Lower lobe of right lung (tissue), 2 donors: ENCODE data around the gene AKR1D1. TPM values are rescaled to one million over a fixed set of nuclear protein-coding genes. Genes with fewer than 3 reads are reported as not detected.
"Not testable (repeated sequence)": the region's sequence is repeated elsewhere in the genome, so short reads cannot be mapped to it uniquely, and the experiment has no call there.

ENCODE experiments used
- ATAC-seq, 2 donors: fragments of 200-7000 bp; cut with Tn5 transposase; one replicate each; pipeline ENCODE4 v1.9.1; 2020 to 2022; ENCODE audit warnings: mild to moderate bottlenecking in 2 of 2, moderate library complexity in 2 of 2
- DNase-seq: peaks from one replicate; pipeline ENCODE4 v3.0.0-alpha.2; 2020
- H3K27ac ChIP-seq: fragments of 200-600 bp; one replicate; pipeline ENCODE4 v1.8.0; 2022
- H3K27me3 ChIP-seq: fragments of 200-600 bp; one replicate; pipeline ENCODE4 v1.8.0; 2022; ENCODE audit warnings: low read depth
- H3K36me3 ChIP-seq: fragments of 200-600 bp; one replicate; pipeline ENCODE4 v1.8.0; 2022; ENCODE audit warnings: mild to moderate bottlenecking
- H3K4me1 ChIP-seq: fragments of 200-600 bp; one replicate; pipeline ENCODE4 v1.8.0; 2022
- H3K4me3 ChIP-seq: fragments of 200-600 bp; one replicate; pipeline ENCODE4 v1.8.0; 2022; ENCODE audit warnings: mild to moderate bottlenecking
- H3K9me3 ChIP-seq: fragments of 200-600 bp; one replicate; pipeline ENCODE4 v1.8.0; 2022
- intact Hi-C: fragments of 100-400 bp; cut with DNase I; formaldehyde crosslinking; loops from one replicate; pipeline ENCODE4 v1.11.0; 2022
- total RNA-seq: library from RNA; stranded (reverse); fragmentation: NEBNext Ultra II Directional; extraction: Animal tissue kit (Norgen Biotek cat#: 25700); gene quantifications from one replicate; pipeline ENCODE4 v1.2.1, GENCODE V29; 2021
- TF ChIP-seq, protein P1 (sequence below): fragments of 200-600 bp; IDR thresholded peaks from one replicate; pipeline ENCODE4 v1.8.0; 2022; ENCODE audit warnings: antibody characterized with exemption, mild to moderate bottlenecking
- donor health status: DM: no; HTN: yes; CAD: no; lungs with severe emphysema.

AKR1D1 gene
- total RNA-seq, 1 donor from 2014 or later = not detected

DNA sequence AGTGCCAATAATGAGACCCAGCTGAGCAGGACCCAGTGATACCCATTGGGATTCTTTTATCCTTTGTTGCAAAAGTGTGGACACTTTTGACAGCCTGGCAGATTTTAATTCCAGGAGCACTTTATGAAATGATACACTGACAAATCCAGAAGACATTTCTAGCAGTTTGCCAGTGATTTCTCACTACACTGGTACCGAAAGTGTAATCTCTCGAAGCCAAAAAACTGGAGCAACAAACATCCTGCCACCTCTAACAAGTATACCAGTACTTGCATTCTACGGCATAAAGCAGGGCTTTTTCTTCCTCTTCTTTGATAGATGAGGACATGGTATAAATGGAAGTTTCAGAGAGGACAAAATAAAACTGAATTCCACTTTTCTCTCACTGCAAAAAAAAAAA lies 28.4 kb upstream of the AKR1D1 start:
- Histone ChIP-seq H3K4me3 (no peak overlapping the region), H3K36me3 (no peaks in the 10 kb centered on the region), H3K27ac (no peak overlapping the region), H3K4me1 (no peaks in the 10 kb centered on the region), H3K27me3 (no peaks in the 10 kb centered on the region), H3K9me3 (no peaks in the 10 kb centered on the region)
- TF ChIP-seq, protein P1, sequence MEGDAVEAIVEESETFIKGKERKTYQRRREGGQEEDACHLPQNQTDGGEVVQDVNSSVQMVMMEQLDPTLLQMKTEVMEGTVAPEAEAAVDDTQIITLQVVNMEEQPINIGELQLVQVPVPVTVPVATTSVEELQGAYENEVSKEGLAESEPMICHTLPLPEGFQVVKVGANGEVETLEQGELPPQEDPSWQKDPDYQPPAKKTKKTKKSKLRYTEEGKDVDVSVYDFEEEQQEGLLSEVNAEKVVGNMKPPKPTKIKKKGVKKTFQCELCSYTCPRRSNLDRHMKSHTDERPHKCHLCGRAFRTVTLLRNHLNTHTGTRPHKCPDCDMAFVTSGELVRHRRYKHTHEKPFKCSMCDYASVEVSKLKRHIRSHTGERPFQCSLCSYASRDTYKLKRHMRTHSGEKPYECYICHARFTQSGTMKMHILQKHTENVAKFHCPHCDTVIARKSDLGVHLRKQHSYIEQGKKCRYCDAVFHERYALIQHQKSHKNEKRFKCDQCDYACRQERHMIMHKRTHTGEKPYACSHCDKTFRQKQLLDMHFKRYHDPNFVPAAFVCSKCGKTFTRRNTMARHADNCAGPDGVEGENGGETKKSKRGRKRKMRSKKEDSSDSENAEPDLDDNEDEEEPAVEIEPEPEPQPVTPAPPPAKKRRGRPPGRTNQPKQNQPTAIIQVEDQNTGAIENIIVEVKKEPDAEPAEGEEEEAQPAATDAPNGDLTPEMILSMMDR = no peak
- DNase-seq (no peak), ATAC-seq (no peak)
- intact Hi-C loops = no loop called here

DNA sequence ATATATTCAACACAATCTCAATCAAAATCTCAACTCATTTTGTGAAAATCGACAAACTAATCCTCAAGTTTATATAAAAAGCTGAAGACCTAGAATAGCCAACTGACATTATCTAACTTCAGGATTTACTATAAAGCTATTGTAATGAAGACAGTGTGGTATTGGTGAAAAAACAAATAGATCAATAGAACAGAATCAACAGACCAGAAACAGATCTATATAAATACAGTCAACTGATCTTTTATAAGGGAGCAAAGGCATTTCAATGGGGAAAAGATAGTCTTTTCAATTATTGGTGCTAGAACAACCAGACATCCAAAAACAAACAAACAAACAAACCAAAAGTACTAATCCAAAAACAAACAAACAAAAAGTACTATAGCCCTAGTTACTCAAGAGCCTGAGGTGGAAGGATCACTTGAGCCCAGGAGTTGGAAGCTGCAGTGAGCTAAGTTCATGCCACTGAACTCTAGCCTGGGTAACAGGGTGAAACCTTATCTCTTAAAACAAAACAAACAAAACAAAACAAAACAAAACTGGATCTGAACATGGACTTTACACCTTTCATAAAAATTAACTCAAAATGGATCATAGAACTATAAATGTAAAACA lies 26.6 kb upstream of the AKR1D1 start:
- Histone ChIP-seq H3K27ac (no peak overlapping the region), H3K27me3 (no peaks in the 10 kb centered on the region), H3K9me3 (no peaks in the 10 kb centered on the region), H3K4me1 (no peaks in the 10 kb centered on the region), H3K4me3 (no peak overlapping the region), H3K36me3 (no peaks in the 10 kb centered on the region)
- ATAC-seq (no peak), DNase-seq (no peak)
- intact Hi-C loops = no loop called here
- TF ChIP-seq, protein P1 = no peak

DNA sequence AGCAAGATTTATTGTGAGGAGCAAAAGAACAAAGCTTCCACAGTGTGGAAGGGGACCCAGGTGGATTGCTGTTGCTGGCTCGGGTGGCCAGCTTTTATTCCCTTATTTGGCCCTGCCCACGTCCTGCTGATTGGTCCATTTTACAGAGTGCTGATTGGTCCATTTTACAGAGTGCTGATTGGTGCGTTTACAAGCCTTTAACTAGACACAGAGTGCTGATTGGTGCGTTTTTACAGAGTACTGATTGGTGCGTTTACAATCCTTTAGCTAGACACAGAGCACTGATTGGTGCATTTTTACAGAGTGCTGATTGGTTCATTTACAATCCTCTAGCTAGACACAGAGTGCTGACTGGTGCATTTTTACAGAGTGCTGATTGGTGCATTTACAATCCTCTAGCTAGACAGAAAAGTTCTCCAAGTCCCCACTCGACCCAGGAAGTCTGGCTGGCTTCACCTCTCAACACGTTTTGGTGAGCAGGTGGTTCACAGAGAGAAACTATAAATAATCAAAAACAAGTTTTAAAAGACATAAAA lies 24.5 kb upstream of the AKR1D1 start:
- H3K36me3 ChIP-seq, H3K4me1 ChIP-seq, H3K4me3 ChIP-seq, ATAC-seq, H3K9me3 ChIP-seq, DNase-seq, intact Hi-C loops, H3K27me3 ChIP-seq, H3K27ac ChIP-seq: not testable (repeated sequence)

DNA sequence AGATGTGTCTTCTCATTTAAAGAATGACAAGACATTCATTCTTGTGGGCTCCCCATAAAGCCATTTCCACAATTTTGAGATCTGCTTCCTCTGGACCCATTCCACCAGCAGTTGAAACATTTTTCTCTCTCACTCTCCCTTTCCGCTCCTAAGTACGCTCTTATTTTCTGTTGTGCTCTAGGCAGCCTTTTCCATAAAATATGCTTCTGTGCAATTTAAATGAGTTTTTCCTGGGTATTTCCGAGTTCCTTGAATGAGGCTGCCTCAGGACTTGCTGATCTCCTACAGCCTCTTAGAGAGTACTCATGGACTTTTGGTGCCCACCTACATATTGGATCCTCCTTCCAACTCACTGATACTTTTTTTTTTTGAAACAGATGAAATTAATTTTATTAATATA lies 23.6 kb upstream of the AKR1D1 start:
- Histone ChIP-seq H3K36me3 (no peaks in the 10 kb centered on the region), H3K27ac (no peak overlapping the region), H3K4me3 (no peak overlapping the region), H3K27me3 (no peaks in the 10 kb centered on the region), H3K4me1 (no peaks in the 10 kb centered on the region), H3K9me3 (no peaks in the 10 kb centered on the region)
- DNase-seq = no peak
- intact Hi-C loops = no loop called here
- no peak for ATAC-seq
- TF ChIP-seq, protein P1 = no peak

DNA sequence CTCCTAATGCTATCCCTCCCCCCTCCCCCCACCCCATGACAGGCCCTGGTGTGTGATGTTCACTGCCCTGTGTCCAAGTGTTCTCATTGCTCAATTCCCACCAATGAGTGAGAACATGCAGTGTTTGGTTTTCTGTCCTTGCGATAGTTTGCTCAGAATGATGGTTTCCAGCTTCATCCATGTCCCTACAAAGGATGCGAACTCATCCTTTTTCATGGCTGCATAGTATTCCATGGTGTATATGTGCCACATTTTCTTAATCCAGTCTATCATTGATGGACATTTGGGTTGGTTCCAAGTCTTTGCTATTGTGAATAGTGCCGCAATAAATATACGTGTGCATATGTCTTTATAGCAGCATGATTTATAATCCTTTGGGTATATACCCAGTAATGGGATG lies 20.6 kb upstream of the AKR1D1 start:
- H3K27ac ChIP-seq, H3K36me3 ChIP-seq, intact Hi-C loops, H3K4me1 ChIP-seq, H3K27me3 ChIP-seq, DNase-seq, H3K4me3 ChIP-seq, H3K9me3 ChIP-seq, ATAC-seq: not testable (repeated sequence)

DNA sequence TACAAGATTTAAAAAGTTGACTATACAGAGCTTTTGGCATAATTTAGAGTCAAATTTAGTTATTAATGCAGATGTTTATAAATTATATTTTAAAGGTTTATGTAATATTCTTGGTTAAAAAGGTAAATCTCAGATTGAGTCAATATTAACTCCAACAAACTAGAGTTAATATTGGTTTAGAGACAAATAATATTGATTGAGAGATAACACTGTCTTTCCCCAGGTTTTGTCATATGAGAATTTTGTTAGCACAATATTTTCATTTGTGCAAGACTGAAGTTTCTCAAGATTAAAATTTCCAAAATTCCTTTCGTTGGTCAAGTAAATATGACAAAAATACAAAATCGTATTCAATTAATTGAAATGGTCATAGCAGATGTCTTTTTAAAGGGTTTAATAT lies 12.9 kb upstream of the AKR1D1 start:
- DNase-seq (no peak), ATAC-seq (no peak)
- H3K36me3 ChIP-seq = no peaks in the 10 kb centered on the region
- H3K4me3 ChIP-seq = no peak overlapping the region
- TF ChIP-seq, protein P1 = no peak
- H3K27me3 ChIP-seq = no peaks in the 10 kb centered on the region
- H3K9me3 ChIP-seq = no peaks in the 10 kb centered on the region
- intact Hi-C loops = no loop called here
- H3K4me1 ChIP-seq = no peaks in the 10 kb centered on the region
- H3K27ac ChIP-seq = no peak overlapping the region
